Measurements from ENCODE around the gene GAS1.

GAS1 gene

GRCh38 chr9:86946201-86947145, 833 bp downstream of the GAS1 start:
- Mint-ChIP-seq H3K9me3 (no peaks in the 10 kb centered on the region), H3K36me3 (ENCODE audit: low read depth) (no peaks in the 10 kb centered on the region), H3K27ac (no peak overlapping the region), H3K4me1 (ENCODE audit: low read depth) (peaks cover 8% of the 10 kb centered on the region), H3K4me3 (peak overlapping the region; percentile 66), H3K27me3 (ENCODE audit: low read depth) (peaks cover 53% of the 10 kb centered on the region)

DNA sequence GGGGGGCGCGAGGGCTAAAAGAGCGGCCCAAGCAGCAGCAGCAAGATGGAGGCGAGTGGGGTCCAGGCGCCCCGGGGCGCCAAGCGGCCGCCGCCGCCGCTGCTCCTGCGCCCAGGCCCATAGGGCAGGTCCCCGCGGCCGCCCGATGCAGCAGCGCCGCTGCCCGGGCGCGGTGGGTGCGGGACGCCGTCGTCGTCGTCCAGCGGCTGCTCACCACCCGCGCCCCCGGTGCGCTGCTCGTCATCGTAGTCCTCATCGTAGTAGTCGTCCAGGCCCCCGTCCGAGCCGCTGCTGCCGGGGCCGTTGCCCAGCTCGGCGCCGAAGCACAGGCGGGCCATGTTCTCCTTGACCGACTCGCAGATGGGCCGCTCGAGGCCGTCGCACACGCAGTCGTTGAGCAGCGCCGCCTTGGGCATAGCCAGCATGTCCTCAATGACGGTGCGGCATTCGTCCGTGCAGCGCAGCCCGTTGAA, 1.5 kb downstream of the GAS1 start:
- H3K4me3 Mint-ChIP-seq, result peak overlapping the region; percentile 28
- H3K9me3 Mint-ChIP-seq, result no peaks in the 10 kb centered on the region
- peaks cover 8% of the 10 kb centered on the region for H3K4me1 Mint-ChIP-seq (ENCODE audit: low read depth)
- no peaks in the 10 kb centered on the region for H3K36me3 Mint-ChIP-seq (ENCODE audit: low read depth)
- H3K27ac Mint-ChIP-seq, result no peak overlapping the region
- H3K27me3 Mint-ChIP-seq (ENCODE audit: low read depth), result peaks cover 60% of the 10 kb centered on the region

GRCh38 chr9:86944796-86945727, 2.2 kb downstream of the GAS1 start:
- H3K36me3 Mint-ChIP-seq (ENCODE audit: low read depth), result no peaks in the 10 kb centered on the region
- H3K9me3 Mint-ChIP-seq, result no peaks in the 10 kb centered on the region
- peaks cover 8% of the 10 kb centered on the region for H3K4me1 Mint-ChIP-seq (ENCODE audit: low read depth)
- no peak overlapping the region for H3K27ac Mint-ChIP-seq
- peak overlapping the region; percentile 21 for H3K4me3 Mint-ChIP-seq
- H3K27me3 Mint-ChIP-seq (ENCODE audit: low read depth), result peaks cover 60% of the 10 kb centered on the region

DNA sequence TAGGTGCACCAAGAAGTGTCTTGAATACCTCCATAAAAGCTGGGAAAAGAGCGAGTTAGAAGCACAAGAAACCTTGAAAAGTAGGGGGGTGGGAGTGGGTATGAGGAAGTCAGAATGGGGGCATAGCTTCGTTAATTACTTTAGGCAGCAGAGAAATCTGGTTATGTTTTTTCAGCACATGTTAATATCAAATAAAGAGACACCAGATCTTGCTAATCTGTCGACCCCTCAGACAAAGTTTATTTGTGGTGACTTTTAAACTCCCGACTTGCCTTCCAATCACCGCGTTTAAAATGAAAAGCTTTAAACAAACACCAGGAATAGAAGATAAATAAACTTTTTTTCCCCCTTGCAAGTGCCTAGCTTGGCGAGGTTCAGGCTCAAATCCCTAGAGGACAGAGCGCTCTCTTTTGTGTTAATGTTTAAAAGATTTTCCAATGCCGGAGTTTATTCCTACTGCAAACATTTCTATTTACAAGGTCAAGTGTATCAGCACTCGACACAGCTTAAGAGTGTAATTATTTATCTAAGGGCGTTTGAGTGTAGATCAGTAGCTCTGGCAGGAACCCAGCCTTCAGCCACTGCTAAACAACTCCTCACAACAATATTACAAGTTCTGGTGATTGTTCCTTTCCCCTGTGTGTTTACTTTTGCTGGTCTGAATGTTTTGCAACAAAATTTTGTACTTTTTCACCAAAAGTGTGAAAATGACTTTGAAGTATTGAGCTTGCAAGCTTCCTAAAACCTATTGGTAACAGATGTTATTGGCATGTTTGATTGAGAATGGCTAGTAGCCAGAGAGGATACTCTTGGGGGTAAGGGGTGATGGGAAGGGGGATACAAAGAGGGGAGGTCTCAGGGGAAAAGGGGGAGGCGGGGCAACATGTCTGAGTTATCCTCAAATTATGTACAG, 3.8 kb downstream of the GAS1 start:
- no peaks in the 10 kb centered on the region for H3K36me3 Mint-ChIP-seq (ENCODE audit: low read depth)
- H3K9me3 Mint-ChIP-seq, result no peaks in the 10 kb centered on the region
- no peak overlapping the region for H3K4me3 Mint-ChIP-seq
- H3K4me1 Mint-ChIP-seq (ENCODE audit: low read depth), result peaks cover 4% of the 10 kb centered on the region
- no peak overlapping the region for H3K27ac Mint-ChIP-seq
- peaks cover 64% of the 10 kb centered on the region for H3K27me3 Mint-ChIP-seq (ENCODE audit: low read depth)

DNA sequence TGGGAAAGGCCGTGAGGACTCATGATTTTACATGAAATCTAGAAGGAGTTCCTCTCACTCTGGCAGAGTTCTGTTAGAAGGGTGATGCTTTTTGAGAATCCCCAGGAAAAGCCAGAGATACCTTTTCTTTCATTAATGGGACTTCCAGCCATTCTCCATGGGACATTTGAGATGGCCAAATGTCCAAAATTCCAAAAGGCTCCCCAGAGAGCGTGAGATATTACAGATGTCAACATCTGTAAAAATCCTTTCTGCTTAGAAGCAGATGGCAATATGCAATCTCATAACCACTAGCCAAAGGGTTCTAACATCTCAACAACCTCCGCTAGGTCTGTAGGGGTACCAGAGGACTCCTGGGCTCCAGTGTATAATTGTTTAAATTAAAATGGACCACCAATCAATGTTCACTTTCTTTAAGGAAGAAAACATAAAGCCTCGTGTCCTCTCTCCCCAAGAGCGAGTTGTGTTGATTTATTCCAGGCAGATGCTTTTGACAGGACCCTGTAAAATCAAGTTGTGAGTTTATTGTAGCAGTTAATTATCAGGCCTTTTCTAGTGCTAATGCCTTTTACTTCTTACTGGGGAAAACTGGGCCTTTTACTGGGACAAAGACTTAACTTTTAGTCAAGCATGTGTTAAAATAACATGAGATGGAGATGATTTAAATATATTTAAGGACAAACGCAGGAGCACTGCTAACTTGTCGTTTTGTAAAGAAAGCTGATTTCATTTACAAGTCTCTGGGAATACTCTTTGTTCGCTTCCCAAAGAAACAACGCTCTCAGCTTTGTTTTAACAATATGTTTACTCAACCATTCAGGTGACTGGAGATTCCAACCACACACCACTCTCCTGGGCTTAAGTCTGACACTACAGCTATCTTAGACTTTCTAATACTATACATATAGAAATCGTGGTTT, 4.8 kb downstream of the GAS1 start:
- Mint-ChIP-seq H3K4me3 (no peak overlapping the region), H3K9me3 (no peaks in the 10 kb centered on the region), H3K36me3 (ENCODE audit: low read depth) (no peaks in the 10 kb centered on the region), H3K27me3 (ENCODE audit: low read depth) (peaks cover 59% of the 10 kb centered on the region), H3K27ac (no peak overlapping the region), H3K4me1 (ENCODE audit: low read depth) (peaks cover 2% of the 10 kb centered on the region)

- Mint-ChIP-seq H3K9me3 (no peaks in the 10 kb centered on the region), H3K36me3 (ENCODE audit: low read depth) (no peaks in the 10 kb centered on the region), H3K27ac (no peak overlapping the region), H3K4me1 (ENCODE audit: low read depth) (peaks cover 2% of the 10 kb centered on the region), H3K27me3 (ENCODE audit: low read depth) (peaks cover 58% of the 10 kb centered on the region), H3K4me3 (no peak overlapping the region)
Measured at GRCh38 chr9:86941197-86941596, 6.1 kb downstream of the GAS1 start.

DNA sequence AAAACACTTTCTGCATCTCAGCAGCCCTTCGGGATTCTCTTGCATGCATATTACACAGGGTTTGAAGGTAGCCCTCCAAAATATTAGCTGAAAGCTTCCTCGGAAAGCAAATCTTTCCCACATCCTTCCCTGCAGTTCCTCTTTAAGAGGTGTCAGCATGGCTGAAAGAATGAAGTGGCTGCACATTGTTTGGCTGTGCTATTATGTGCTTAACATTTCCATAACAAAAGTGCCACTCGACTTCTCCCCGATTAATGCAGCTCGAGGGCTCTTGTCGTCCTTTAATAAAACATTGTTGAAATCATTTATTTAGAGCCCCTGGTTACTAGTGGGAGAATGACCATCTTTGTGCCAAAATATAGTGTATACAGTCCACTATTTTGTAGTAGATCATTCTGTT, 6.5 kb downstream of the GAS1 start:
- Mint-ChIP-seq H3K36me3 (ENCODE audit: low read depth) (no peaks in the 10 kb centered on the region), H3K4me1 (ENCODE audit: low read depth) (peaks cover 2% of the 10 kb centered on the region), H3K9me3 (no peaks in the 10 kb centered on the region), H3K27me3 (ENCODE audit: low read depth) (peaks cover 58% of the 10 kb centered on the region), H3K27ac (no peak overlapping the region), H3K4me3 (no peak overlapping the region)

- peaks cover 52% of the 10 kb centered on the region for H3K27me3 Mint-ChIP-seq (ENCODE audit: low read depth)
- no peak overlapping the region for H3K4me3 Mint-ChIP-seq
- H3K36me3 Mint-ChIP-seq (ENCODE audit: low read depth), result no peaks in the 10 kb centered on the region
- H3K27ac Mint-ChIP-seq, result no peak overlapping the region
- no peaks in the 10 kb centered on the region for H3K4me1 Mint-ChIP-seq (ENCODE audit: low read depth)
- H3K9me3 Mint-ChIP-seq, result no peaks in the 10 kb centered on the region
Measured at GRCh38 chr9:86939891-86940290, 7.4 kb downstream of the GAS1 start.

- no peaks in the 10 kb centered on the region for H3K36me3 Mint-ChIP-seq (ENCODE audit: low read depth)
- no peaks in the 10 kb centered on the region for H3K4me1 Mint-ChIP-seq (ENCODE audit: low read depth)
- peaks cover 47% of the 10 kb centered on the region for H3K27me3 Mint-ChIP-seq (ENCODE audit: low read depth)
- H3K9me3 Mint-ChIP-seq, result no peaks in the 10 kb centered on the region
- H3K27ac Mint-ChIP-seq, result no peak overlapping the region
- H3K4me3 Mint-ChIP-seq, result no peak overlapping the region
Measured at GRCh38 chr9:86939321-86939720, 8.0 kb downstream of the GAS1 start.

GRCh38 chr9:86938780-86939179, 8.5 kb downstream of the GAS1 start:
- H3K27ac Mint-ChIP-seq, result no peak overlapping the region
- H3K36me3 Mint-ChIP-seq (ENCODE audit: low read depth), result no peaks in the 10 kb centered on the region
- peaks cover 41% of the 10 kb centered on the region for H3K27me3 Mint-ChIP-seq (ENCODE audit: low read depth)
- H3K9me3 Mint-ChIP-seq, result no peaks in the 10 kb centered on the region
- H3K4me1 Mint-ChIP-seq (ENCODE audit: low read depth), result no peaks in the 10 kb centered on the region
- no peak overlapping the region for H3K4me3 Mint-ChIP-seq

- Mint-ChIP-seq H3K27me3 (ENCODE audit: low read depth) (no peaks in the 10 kb centered on the region), H3K36me3 (ENCODE audit: low read depth) (no peaks in the 10 kb centered on the region), H3K27ac (no peak overlapping the region)
Measured at GRCh38 chr9:86926145-86926544, 21.2 kb downstream of the GAS1 start.

DNA sequence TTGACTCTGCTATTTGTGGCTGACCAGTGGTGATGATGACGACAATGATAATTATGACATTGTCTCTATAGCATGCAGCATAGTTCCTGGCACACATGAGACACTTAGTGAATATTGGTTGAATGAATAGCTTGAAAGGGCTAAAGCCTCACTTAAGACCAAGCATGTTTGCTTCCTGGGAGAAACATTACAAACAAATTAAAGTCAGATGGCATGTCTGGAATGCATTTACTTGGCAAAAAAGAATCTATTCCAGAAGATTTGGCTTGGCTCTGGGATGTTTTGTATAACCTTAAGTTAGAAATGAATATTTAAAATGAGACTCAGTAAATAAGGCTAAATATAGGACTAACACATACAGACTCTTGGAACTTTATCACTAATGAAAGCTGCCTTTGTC, 21.6 kb downstream of the GAS1 start:
- H3K36me3 Mint-ChIP-seq (ENCODE audit: low read depth), result no peaks in the 10 kb centered on the region
- H3K9me3 Mint-ChIP-seq, result peaks cover 4% of the 10 kb centered on the region
- H3K4me3 Mint-ChIP-seq, result no peak overlapping the region
- no peak overlapping the region for H3K27ac Mint-ChIP-seq
- H3K4me1 Mint-ChIP-seq (ENCODE audit: low read depth), result no peaks in the 10 kb centered on the region
- no peaks in the 10 kb centered on the region for H3K27me3 Mint-ChIP-seq (ENCODE audit: low read depth)

More at GRCh38 chr9:86926145-86926544, 21.2 kb downstream of the GAS1 start:
- H3K4me1 Mint-ChIP-seq (ENCODE audit: low read depth), result no peaks in the 10 kb centered on the region
- no peak overlapping the region for H3K4me3 Mint-ChIP-seq
- H3K9me3 Mint-ChIP-seq, result peaks cover 4% of the 10 kb centered on the region

GRCh38 chr9:86924206-86924605, 23.1 kb downstream of the GAS1 start:
- no peaks in the 10 kb centered on the region for H3K4me1 Mint-ChIP-seq (ENCODE audit: low read depth)
- H3K4me3 Mint-ChIP-seq, result no peak overlapping the region
- no peaks in the 10 kb centered on the region for H3K9me3 Mint-ChIP-seq
- H3K36me3 Mint-ChIP-seq (ENCODE audit: low read depth), result no peaks in the 10 kb centered on the region
- H3K27ac Mint-ChIP-seq, result no peak overlapping the region
- no peaks in the 10 kb centered on the region for H3K27me3 Mint-ChIP-seq (ENCODE audit: low read depth)

Measured in T-helper 1 cell treated with Interleukin-12 subunit alpha and Interleukin-12 subunit beta and Interleukin-4 antibody, amounts not matched to agents 30 μg/mL and 1 μg/mL, for 36 hours (primary cell).